IMR-90 (cell line): ENCODE measurements around the gene SOCS3. TPM values are rescaled to one million over a fixed set of nuclear protein-coding genes. Genes with fewer than 3 reads are reported as not detected.

Source experiments
- ATAC-seq: fragments of 200-7000 bp; cut with Tn5 transposase; 2 replicates; pipeline ENCODE4 v1.9.1; 2020; ENCODE audit warnings: low read depth, mild to moderate bottlenecking, moderate library complexity
- BruUV-seq: library from RNA; stranded (reverse); fragments of 400-500 nt; replicated peaks from 2 replicates; lab custom pipeline; 2021; lab: Mats Ljungman, UMichigan
- CTCF ChIA-PET: fragments of 300-600 bp; formaldehyde crosslinking; extraction: SDS; loops from one replicate; lab custom pipeline; 2021; ENCODE audit warnings: antibody characterized with exemption; lab: Yijun Ruan, JAX
- POLR2A ChIA-PET: fragments of 300-600 bp; sonication (Branson Sonifier 250); formaldehyde crosslinking; loops from one replicate; lab custom pipeline; 2022; ENCODE audit warnings: antibody characterized with exemption; ENCODE audit not compliant: unreplicated experiment; lab: Charles Lee
- DNase-seq: peaks from one replicate; pipeline ENCODE4 v3.0.0; 2013
- H2AFZ ChIP-seq: replicated peaks from 2 replicates; pipeline ENCODE3; 2013; ENCODE audit warnings: low read length, mild to moderate bottlenecking; ENCODE audit not compliant: poor library complexity
- H2AK5ac ChIP-seq: 2 replicates; pipeline ENCODE4 v1.6.1; 2013; ENCODE audit warnings: low read depth, low read length, inconsistent platforms
- H2AK9ac ChIP-seq: replicated peaks from 2 replicates; pipeline ENCODE3; 2013; ENCODE audit warnings: mild to moderate bottlenecking, low read depth, low read length, moderate library complexity; ENCODE audit not compliant: poor library complexity
- H2BK120ac ChIP-seq: 2 replicates; pipeline ENCODE4 v1.6.1; 2013; ENCODE audit warnings: low read depth, low read length, inconsistent platforms
- H2BK15ac ChIP-seq: 3 replicates; pipeline ENCODE4 v1.6.1; 2013; ENCODE audit warnings: low read depth, low read length, inconsistent platforms
- H2BK20ac ChIP-seq: 2 replicates; pipeline ENCODE4 v1.6.1; 2013; ENCODE audit warnings: low read depth, mild to moderate bottlenecking, inconsistent platforms, low read length, moderate library complexity
- H2BK5ac ChIP-seq: 2 replicates; pipeline ENCODE4 v1.6.1; 2013; ENCODE audit warnings: mild to moderate bottlenecking, low read depth, low read length, inconsistent platforms; ENCODE audit not compliant: poor library complexity, severe bottlenecking
- H3K14ac ChIP-seq: replicated peaks from 2 replicates; pipeline ENCODE4 v1.6.1; 2013; ENCODE audit warnings: low read depth, low read length, inconsistent platforms
- H3K18ac ChIP-seq: 2 replicates; pipeline ENCODE4 v1.6.1; 2013; ENCODE audit warnings: low read depth, low read length, control low read depth
- H3K23ac ChIP-seq: 2 replicates; pipeline ENCODE4 v1.6.1; 2013; ENCODE audit warnings: low read depth, low read length, inconsistent platforms
- H3K27ac ChIP-seq: 2 replicates; pipeline ENCODE4 v1.5.1; 2013; ENCODE audit warnings: mild to moderate bottlenecking, control low read depth, low read length; ENCODE audit not compliant: insufficient read depth
- H3K27me3 ChIP-seq: 2 replicates; pipeline ENCODE4 v1.6.1; 2013; ENCODE audit warnings: low read length; ENCODE audit not compliant: control insufficient read depth, insufficient read depth
- H3K36me3 ChIP-seq: 2 replicates; pipeline ENCODE4 v1.6.1; 2013; ENCODE audit warnings: low read length, mixed read lengths; ENCODE audit not compliant: control insufficient read depth, insufficient read depth
- H3K4ac ChIP-seq: 2 replicates; pipeline ENCODE4 v1.6.1; 2013; ENCODE audit warnings: low read depth, low read length, inconsistent platforms
- H3K4me1 ChIP-seq: 2 replicates; pipeline ENCODE4 v1.6.1; 2013; ENCODE audit warnings: low read length, mixed read lengths; ENCODE audit not compliant: control insufficient read depth, insufficient read depth
- H3K4me2 ChIP-seq: 2 replicates; pipeline ENCODE4 v1.6.1; 2013; ENCODE audit warnings: low read depth, mild to moderate bottlenecking, control low read depth, low read length, moderate library complexity
- H3K4me3 ChIP-seq: 2 replicates; pipeline ENCODE4 v1.5.1; 2013; ENCODE audit warnings: low read depth, mild to moderate bottlenecking, control low read depth, low read length, moderate library complexity; ENCODE audit not compliant: insufficient read depth
- H3K56ac ChIP-seq: 2 replicates; pipeline ENCODE4 v1.6.1; 2013; ENCODE audit warnings: low read length, inconsistent platforms; ENCODE audit not compliant: insufficient read depth; ENCODE audit errors: extremely low read depth
- H3K79me1 ChIP-seq, 2 experiments: 2 replicates each; pipeline ENCODE4 v1.6.1; 2013; ENCODE audit warnings: low read length in 2 of 2, inconsistent platforms in 1 of 2, low read depth in 1 of 2
- H3K9ac ChIP-seq: 2 replicates; pipeline ENCODE4 v1.6.1; 2013; ENCODE audit warnings: low read depth, low read length, control low read depth
- H3K9me1 ChIP-seq: 2 replicates; pipeline ENCODE4 v1.6.1; 2013; ENCODE audit warnings: low read length, inconsistent platforms; ENCODE audit not compliant: insufficient read depth
- H3K9me3 ChIP-seq: 2 replicates; pipeline ENCODE4 v1.6.1; 2013; ENCODE audit warnings: low read length; ENCODE audit not compliant: control insufficient read depth, insufficient read depth
- H4K20me1 ChIP-seq: 2 replicates; pipeline ENCODE4 v1.6.1; 2013; ENCODE audit warnings: low read length, inconsistent platforms; ENCODE audit not compliant: insufficient read depth
- H4K5ac ChIP-seq: 2 replicates; pipeline ENCODE4 v1.6.1; 2013; ENCODE audit warnings: mild to moderate bottlenecking, low read depth, low read length, control low read depth
- H4K8ac ChIP-seq, 2 experiments: 2 replicates each; pipeline ENCODE4 v1.6.1; 2013; ENCODE audit warnings: low read depth in 2 of 2, low read length in 2 of 2, control low read depth in 1 of 2, inconsistent platforms in 1 of 2
- H4K91ac ChIP-seq: 2 replicates; pipeline ENCODE4 v1.6.1; 2013; ENCODE audit warnings: low read depth, low read length, inconsistent platforms; ENCODE audit not compliant: insufficient read depth
- CHD1 ChIP-seq: IDR thresholded peaks from 2 replicates; pipeline ENCODE4 v1.6.1; 2012; ENCODE audit warnings: low read depth, low read length, improper control_type of control experiment
- CTCF ChIP-seq: conservative IDR thresholded peaks from 2 replicates; pipeline ENCODE4 v1.5.1; 2012; ENCODE audit warnings: mild to moderate bottlenecking, low read depth, low read length, improper control_type of control experiment
- MAZ ChIP-seq: IDR thresholded peaks from 2 replicates; pipeline ENCODE4 v1.6.1; 2012; ENCODE audit warnings: low read depth, mild to moderate bottlenecking, low read length, improper control_type of control experiment, moderate library complexity, borderline replicate concordance
- RCOR1 ChIP-seq: IDR thresholded peaks from 2 replicates; pipeline ENCODE4 v1.6.1; 2012; ENCODE audit warnings: mild to moderate bottlenecking, low read length, improper control_type of control experiment; ENCODE audit not compliant: insufficient replicate concordance
- RFX5 ChIP-seq: IDR thresholded peaks from 2 replicates; pipeline ENCODE4 v1.8.0; 2012; ENCODE audit warnings: low read depth, mild to moderate bottlenecking, low read length, moderate library complexity
- SMC3 ChIP-seq: fragments of 150-350 bp; IDR thresholded peaks from 2 replicates; pipeline ENCODE4 v1.6.1; 2016; ENCODE audit warnings: low read depth, mild to moderate bottlenecking, antibody characterized with exemption, low read length, moderate library complexity
- WGBS, 2 experiments: methylation state at CpG; one replicate each; pipeline versions ENCODE4 v1.1.5 to v1.1.7; 2013; ENCODE audit warnings: missing lambda C conversion rate in 2 of 2; ENCODE audit not compliant: insufficient read length in 1 of 2; ENCODE audit errors: extremely low coverage in 2 of 2; 5-methylcytosine and 5-hydroxymethylcytosine counted together
- dilution Hi-C: fragments of 300-500 bp; cut with HindIII; formaldehyde crosslinking; loops from one replicate; pipeline ENCODE4 v1.14.3; 2018; ENCODE audit warnings: low sequenced_read_pairs; ENCODE audit not compliant: unreplicated experiment
- in situ Hi-C: fragments of 300-500 bp; cut with MboI; formaldehyde crosslinking; loops from 3 replicates; pipeline ENCODE4 v1.14.3; 2019; ENCODE audit warnings: low sequenced_read_pairs, inconsistent platforms, mixed read lengths
- intact Hi-C: fragments of 100-400 bp; cut with micrococcal nuclease; formaldehyde crosslinking; loops from 2 replicates; pipeline ENCODE4 v1.10.0; 2022
- polyA plus RNA-seq, 3 experiments: library from polyadenylated mRNA; depleted of rRNA; stranded (reverse); fragments of >200 nt; gene quantifications; 2 replicates each; pipeline ENCODE4 v1.2.3, GENCODE V29; 2012; ENCODE audit warnings: low replicate concordance in 1 of 3
- total RNA-seq: library from RNA; depleted of rRNA; stranded (reverse); fragments of >200 nt; gene quantifications from 2 replicates; pipeline ENCODE4 v1.2.3, GENCODE V29; 2012

SOCS3 gene
- total and polyA plus RNA-seq, 2 of the 4 experiments (the other 2 are of a cell fraction): 19.2 to 19.9 TPM

- no peak for TF ChIP-seq RFX5
- no peak for TF ChIP-seq SMC3
Observed at GRCh38 chr17:78364436-78365281, 4.8 kb upstream of the SOCS3 start (continued).

- Histone ChIP-seq H3K27ac (no peak overlapping the region), H3K4ac (no peak overlapping the region), H2BK20ac (no peak overlapping the region), H3K9ac (no peak overlapping the region), H3K9me1 (no peaks in the 10 kb centered on the region), H3K4me1 (peaks cover 13% of the 10 kb centered on the region), H2BK5ac (no peak overlapping the region), H3K18ac (no peak overlapping the region), H3K4me2 (no peak overlapping the region), H4K20me1 (peaks cover 20% of the 10 kb centered on the region), H3K23ac (no peak overlapping the region), H2AK5ac (peak overlapping the region; percentile 19; the same call in 1 of the 2 replicates), H4K8ac (no peak overlapping the region), H2BK15ac (no peak overlapping the region), H3K27me3 (no peaks in the 10 kb centered on the region), H3K56ac (no peak overlapping the region), H3K79me1 (peaks cover 0 to 3% of the 10 kb centered on the region in 2 experiments; a peak in 2 of 4 replicates), H3K14ac (no peak overlapping the region), H2BK120ac (no peak overlapping the region), H2AK9ac (no peak overlapping the region), H2AFZ (no peak overlapping the region), H3K9me3 (no peaks in the 10 kb centered on the region), H4K5ac (no peak overlapping the region), H3K4me3 (no peak overlapping the region), H3K36me3 (peaks cover 13% of the 10 kb centered on the region), H4K91ac (peak overlapping the region; percentile 11; the same call in 1 of the 2 replicates)
- dilution Hi-C loops: no loop called here
- ChIA-PET CTCF (interaction anchor here (1.3 kb wide), 1 partner anchor 59 kb away, joined by 5 read pairs; no protein-coding TSS in a partner anchor), POLR2A (interaction anchor here (0.8 kb wide), 1 partner anchor 24 kb away, joined by 28 read pairs; no protein-coding TSS in a partner anchor)
- no TSS peak for BruUV-seq
- ATAC-seq (no peak), DNase-seq (no peak)
- no CpG with 5 or more reads among the region's 7 CpGs for WGBS, 2 experiments
- in situ Hi-C loops: loop anchor here (5.0 kb wide), 1 partner anchor 55 kb away; no protein-coding TSS in a partner anchor
- TF ChIP-seq CTCF (0 out of 2 replicates have a peak, but pooled peaks have one; percentile 6), RCOR1 (no peak), CHD1 (no peak), MAZ (no peak)
- intact Hi-C loops: no loop called here
Observed at GRCh38 chr17:78362671-78363070, 2.8 kb upstream of the SOCS3 start.
